ENCODE results near the gene DTNBP1.

DTNBP1 gene

DNA sequence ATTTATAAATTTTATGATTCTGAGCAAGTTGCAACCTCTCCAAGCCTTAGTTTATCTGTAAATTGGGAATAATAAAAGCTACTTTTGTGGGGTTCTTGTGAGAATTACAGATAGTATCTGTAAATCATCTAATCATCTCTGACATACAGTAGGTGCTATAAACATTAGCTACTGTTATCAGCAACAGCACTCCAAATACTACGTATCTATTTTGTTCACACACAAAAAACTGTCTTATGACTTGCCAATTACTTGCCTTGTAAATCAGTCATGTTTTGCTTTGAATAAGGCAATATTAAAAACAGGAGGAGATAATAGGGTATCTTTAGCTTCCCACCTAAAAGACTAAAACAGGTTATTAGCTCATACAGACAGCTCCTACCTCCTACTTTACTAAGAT lies 36.7 kb downstream of the DTNBP1 start:
- DNase-seq (ENCODE audit: low read depth): no peak

DNA sequence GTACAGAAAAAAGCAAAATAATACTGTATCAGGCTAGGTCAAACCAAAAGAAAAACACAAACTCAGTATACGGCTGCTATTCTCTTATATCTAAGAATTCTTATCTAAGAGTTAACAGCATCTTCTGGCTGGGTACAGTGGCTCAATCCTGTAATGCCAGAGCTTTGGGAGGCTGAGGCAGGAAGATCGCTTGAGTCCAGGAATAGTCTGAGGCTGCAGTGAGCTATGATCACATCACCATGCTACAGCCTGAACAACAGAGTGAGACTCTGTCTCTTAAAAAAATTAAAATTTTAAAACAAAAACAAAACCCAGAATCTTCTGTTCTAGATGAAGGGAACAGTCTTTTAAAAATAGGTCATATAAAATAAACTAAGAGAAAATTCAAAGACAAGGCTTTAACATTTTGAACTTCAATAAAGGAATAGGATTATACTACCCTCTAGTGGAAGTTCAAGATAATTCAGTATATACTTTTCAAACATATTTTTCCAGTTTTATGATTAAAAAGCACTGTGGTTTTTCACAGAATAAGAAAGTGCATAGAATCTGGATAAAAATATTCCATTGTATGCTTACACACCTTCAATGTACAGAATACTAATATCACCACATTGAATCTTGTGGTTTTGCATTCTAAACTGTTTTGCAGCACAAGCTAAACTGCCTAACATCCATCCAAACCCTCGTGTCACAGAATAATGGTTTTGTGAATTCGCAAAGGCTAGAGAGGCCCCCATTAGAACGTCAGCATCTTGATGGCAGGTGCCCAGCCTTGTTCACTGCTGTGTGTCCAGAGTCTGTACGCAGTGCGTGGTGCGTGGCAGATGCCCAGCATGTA lies 39.3 kb downstream of the DTNBP1 start:
- no peak for DNase-seq (ENCODE audit: low read depth)

DNA sequence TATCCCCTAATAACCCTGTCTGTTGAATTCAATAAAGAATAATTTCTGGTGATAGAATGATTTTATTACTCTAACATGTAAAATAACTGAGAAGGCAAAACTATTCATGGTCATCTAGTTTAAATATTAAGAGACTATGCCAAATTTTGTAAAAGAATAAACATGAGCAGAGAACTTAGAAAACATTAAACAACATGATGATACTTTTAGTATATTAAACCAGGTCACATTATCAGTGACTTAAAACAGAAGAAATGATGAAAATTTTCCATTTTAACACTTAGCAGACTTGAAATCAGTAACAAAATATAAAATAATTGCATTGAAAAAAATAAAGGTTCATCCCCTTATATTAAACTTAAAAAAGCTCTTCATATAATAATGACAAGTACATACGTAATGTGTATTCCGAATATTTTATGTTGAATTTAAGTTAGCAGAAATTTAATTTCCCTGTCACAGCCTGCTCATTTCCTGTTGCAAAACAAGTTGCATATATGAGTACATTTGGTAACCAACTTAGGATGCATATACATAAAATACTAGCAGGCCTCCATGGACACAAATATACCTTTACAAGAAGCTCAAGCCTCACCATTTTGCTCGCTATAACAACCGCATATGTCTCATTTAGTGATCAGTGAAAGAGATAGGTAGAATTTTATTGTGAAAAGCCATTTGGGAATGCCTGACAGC lies 40.6 kb downstream of the DTNBP1 start:
- no peak for DNase-seq (ENCODE audit: low read depth)

DNA sequence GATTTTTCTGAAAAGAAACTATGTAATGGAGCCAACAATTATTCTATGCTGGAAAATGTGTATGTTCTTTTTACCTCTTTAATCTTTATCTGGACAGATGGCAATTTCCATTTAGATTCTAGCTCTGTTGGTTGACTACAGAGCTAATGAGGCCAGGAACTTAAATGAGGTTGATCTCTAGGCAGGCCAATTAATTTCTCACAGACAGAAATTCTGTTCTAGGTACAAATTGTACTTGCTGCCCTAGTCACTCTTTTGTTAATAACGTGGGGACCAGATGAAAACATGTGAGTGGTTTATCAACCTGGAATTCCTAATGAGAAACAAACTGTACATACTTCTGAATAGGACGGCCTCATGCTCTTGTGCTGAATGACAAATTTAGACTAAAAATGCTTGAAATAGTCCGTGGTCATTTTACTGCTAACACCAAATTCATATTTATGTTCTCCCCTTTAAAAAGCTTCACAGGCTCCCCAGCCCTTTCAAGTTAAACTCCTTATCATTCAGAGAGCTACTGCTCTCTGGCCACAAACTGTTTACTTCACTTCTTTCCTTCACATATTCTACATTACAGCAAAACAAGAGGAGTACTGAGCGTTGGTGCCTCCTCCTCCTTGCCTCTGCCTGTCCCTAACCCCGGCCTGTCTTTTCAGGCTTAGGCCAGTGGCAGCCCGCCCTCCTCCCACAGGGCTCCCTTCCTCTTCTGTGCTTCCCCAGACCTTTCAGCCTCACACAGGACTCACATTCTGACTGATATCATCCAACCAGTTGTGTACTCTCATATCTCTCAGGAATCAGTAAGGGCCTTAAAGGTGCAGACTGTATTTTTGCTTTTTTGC lies 41.4 kb downstream of the DTNBP1 start:
- no peak for DNase-seq (ENCODE audit: low read depth)

DNA sequence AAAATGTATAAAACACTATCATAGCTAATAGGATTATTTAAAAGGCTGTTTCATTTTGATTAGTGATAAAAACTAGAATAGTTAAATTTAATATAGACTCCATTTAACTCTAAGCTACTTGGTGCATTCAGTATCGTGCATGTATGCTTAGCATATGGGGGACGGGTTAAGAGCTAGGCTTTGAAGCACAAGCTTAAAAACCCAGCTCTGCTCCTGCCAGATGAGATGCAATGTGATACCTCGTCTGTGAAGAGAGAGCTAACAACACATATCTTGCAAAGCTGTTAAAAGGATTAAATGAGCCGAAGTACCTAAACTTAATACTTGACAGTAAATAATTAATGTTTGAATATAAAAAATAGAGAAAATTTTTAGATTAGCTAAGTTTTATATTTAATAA lies 42.2 kb downstream of the DTNBP1 start:
- DNase-seq (ENCODE audit: low read depth): no peak

DNA sequence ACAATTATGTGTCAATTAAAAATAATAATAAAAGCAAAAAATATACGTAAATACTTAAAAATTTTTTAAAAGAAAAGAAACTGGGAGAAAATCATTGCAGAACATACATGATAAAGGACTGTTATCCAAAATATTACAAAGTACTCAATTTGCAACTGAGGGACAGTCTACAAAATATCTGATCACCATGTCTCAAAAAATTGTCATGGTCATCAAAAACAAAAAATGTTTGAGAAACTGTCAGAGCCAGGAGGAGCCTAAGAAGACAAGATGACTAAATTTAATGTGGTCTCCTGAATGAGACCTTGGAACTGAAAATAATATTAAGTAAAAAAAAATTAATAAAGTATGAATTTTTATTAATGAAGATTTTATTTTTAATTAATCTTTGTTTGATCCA lies 43.5 kb downstream of the DTNBP1 start:
- no peak for DNase-seq (ENCODE audit: low read depth)

DNA sequence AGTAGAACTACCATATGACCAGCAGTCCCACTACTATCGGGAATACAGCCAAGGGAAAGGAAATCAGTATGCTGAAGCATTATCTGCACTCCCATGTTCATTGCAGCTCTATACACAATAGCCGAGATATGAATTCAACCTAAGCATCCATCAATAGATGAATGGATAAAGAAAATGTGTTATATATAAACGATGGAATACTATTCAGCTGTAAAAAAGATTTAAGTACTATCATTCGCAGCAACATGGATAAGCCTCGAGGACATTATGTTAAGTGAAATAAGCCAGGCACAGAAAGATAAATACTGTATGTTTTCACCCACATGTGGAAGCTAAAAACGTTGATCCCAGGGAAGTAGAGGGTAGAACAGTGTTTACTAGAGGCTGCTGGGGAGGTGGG lies 44.1 kb downstream of the DTNBP1 start:
- no peak for DNase-seq (ENCODE audit: low read depth)

DNA sequence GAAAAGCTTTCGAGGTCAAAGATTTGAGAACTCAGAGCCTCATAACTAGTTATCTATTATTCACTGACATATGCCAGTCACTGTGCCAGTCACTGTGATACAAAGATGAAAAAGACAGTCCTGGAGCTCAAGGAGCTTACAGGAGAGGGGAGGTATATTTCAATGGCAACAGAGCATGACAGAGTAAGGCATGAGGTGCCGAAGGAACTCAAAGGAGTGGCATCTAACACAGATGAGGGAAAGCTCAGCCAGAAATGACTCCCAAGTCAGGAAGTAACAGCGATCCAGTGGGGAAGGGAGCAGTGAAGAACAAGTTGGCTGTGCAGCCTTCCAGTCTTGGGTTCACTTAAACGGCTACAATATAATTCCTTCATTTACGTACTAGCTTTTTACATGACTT lies 46.6 kb downstream of the DTNBP1 start:
- no peak for DNase-seq (ENCODE audit: low read depth)

DNA sequence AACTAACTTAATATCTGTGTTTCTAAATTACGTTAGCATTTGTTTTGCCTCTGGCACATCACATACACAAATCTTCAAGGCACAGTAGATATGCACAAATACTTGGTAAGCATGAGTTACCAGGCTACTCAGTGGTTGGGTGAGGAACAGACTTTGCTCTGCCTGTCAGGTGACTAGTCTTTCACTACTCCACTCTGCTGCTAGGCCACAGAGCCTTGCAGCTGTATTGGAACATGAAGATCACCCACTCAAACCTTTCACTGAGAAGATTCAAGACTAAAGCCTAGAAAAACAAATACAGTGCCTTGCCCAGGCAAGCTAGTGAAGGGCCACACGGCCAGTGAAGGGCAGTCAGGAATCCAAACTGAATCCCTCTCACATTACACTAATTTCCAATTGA lies 47.0 kb downstream of the DTNBP1 start:
- no peak for DNase-seq (ENCODE audit: low read depth)

DNA sequence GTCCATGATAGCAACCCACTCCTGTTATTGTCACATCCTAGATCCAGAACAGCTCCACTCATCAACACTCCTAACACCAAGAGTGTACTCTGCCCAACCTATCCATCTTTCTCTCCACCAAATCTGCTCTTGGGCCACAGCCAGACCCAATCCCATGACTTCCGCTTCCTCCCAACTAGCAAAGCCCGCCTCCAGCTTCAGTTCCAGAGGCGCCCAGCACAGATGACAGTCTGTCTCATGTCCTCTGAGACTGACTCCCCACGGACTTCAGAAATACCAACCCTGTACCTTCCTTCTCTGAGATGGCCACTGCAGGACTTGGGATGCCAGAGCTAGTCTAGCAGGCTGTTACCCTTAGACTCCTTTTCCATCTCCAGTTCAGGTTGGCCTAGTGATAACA lies 48.6 kb downstream of the DTNBP1 start:
- no peak for DNase-seq (ENCODE audit: low read depth)

DNA sequence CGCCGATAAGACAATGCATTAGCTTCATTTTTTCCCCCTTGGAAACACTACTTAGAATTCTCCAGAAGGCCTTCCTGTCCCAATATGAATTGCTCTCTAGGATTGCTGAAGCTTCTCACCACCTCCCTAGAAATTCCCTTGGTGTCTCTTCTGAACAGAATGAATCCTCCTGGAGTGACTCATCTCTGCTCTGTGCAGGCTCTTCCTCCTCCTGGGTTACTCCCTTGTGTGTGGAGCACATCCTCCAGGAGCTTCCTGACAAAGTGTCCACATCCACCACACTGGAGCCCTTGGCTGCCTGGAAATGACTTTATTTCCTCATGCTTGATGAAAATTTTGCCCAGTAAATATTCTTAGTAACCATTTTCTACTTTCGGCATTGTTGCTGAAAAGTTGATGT lies 54.4 kb downstream of the DTNBP1 start:
- no peak for DNase-seq (ENCODE audit: low read depth)

DNA sequence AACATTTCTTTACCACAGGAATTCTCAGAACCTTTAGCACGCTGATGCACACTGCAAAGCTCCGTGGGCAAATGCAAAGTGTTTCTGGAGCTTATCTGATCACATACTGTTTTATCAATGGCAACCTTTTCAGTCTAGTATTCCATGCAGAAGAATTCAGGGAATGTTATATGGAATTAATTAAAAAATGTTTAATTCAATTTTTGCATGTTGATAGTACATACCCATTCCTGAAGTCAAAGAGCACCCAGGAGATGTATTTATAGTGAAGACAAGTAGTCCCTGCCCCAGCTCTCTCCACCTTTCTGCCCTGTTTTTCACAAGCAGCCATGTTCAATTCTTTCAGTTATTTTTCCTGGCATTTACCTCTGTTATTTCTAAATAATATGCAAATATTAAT lies 55.2 kb downstream of the DTNBP1 start:
- no peak for DNase-seq (ENCODE audit: low read depth)

DNA sequence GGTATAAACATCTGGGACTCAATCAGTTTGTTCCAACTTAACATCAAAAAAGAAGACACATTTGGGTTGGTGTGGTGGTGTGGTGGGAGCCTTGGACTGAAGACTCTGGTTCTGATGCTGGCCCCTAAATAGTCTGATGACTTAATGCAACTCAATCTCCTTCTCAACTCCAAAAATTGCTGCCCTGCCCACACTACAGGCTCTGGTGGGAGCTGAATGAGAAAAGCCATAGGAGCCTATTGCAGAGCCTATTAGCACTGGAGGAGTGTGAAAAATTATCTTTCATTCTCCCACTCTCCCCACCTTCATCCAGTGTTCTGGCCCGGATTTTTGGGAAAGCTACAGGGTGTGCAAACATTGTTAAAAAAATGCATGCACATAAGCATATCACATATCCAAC lies 56.5 kb downstream of the DTNBP1 start:
- DNase-seq (ENCODE audit: low read depth): no peak

DNA sequence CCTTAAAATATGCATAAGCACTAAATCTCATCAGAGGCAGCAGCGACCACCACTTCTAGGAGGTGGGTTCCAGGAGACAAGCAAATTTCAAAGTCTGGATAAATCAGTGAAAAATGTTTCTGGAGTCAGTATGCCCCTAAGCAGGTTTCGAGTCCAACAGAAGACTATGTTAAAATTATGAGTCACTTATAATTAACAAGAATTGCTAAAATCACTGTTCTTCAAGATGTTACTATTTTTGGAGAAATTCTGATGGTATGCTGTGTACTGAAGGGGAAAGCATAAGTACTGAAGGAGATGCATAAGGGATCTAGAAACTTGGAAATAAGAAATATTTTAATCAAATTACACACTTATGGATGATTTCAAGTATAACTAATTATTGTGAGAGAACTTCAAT lies 58.0 kb downstream of the DTNBP1 start:
- DNase-seq (ENCODE audit: low read depth): no peak

DNA sequence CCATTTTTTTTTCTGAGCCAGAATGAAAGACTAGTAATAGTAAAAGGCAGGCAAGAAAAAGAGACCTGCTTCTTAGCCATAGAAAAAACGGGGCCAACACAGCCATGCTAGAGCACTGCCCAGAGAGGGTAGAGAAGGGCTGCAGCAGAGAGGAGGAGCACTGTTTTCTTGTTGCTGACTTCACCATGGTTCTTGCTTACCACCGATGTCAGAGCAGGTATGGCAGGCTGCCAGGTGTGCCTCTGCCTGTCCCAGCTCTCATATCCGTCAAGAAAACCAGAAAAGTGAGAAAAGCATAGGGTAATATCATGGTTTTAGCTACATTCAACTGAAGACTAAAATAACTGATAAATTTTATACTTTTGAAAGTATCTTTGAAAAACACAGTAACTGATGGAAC lies 60.7 kb downstream of the DTNBP1 start:
- DNase-seq (ENCODE audit: low read depth): no peak

DNA sequence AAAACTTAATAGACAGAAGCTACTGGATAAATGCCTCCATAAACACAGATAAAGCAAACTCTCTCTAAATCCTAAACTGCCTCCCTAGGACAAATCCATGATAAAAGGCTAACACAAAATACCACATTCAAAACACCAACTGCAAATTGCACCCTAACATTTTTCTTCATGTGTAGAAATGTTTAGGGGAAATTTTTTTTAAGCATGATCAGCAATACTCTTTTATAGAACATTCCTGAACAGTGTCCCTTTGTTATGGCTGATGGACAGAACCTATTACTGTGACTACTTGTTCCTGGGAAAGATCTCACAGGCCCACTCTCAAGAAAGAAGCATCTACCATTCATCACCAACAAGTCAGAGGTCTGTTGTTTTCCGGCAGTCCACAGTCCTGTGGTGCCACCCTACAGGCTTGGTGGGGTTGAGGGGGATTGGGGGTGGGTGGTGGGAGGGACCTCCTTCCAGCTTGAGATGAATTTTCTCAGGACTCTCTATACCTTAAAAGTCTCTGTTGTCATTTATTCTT lies 64.5 kb downstream of the DTNBP1 start:
- DNase-seq (ENCODE audit: low read depth): no peak

DNA sequence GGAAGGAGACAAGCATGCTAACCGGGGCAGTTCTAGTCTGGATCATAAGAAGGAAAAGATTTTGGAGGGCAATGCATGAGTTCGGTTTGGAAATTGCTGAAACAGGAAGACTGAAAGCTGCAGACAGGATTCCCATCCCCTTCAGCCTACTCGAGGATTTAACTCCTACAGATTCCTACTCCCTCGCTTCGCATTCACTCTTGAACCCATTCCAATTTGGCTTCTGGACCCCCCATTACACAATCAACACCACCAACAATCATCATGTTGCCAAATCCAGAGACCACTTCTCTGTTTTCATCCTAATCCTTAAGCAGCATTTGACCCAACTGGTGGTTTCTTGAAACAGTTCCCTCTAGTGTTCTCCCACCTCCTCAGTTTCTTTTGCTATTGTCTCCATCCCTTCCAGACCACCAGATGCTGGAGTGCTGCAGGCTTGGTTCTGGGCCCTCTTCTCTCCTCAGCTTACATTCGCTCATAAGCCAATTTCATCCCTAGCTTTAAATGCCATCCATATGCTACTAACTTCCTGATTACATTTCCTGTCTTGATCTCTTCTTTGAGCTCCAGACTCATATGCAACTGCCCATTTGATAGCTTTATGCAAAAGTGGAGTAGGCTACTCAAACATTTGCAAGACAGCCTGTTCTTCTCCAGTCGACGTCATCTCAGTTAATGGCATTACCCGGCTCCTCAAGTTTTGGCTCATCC lies 66.5 kb downstream of the DTNBP1 start:
- DNase-seq (ENCODE audit: low read depth): no peak

DNA sequence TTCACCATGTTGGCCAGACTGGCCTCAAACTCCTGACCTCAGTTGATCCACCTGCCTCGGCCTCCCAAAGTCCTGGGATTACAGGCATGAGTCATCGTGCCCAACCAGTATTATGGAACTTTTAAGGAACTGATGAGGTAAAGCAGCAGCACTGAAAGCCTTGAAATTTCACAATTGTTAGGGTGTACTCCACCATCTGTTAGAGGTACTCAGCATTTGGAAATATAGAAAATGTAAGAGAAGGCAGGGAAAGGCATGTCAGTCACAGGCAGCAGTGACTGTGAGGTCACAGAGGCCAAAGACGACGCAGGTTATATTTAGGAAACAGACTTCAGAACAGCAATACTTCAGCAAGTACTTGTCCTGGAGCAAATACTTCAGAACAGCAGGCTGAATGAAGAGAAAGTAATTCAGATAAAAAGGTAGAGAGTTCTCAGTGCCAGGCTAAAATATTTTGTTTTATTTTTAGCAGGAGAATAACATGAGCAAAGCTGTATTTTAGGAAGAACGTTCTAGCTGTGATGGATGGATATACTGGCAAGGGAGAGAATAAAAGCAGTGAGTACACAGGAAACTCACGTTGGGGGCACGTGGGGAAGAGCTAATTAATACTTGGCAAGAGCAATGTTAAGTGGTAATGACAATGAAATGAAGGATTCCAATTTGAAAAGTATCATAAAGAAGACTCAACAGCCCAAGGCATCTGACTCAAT lies 67.2 kb downstream of the DTNBP1 start:
- no peak for DNase-seq (ENCODE audit: low read depth)

DNA sequence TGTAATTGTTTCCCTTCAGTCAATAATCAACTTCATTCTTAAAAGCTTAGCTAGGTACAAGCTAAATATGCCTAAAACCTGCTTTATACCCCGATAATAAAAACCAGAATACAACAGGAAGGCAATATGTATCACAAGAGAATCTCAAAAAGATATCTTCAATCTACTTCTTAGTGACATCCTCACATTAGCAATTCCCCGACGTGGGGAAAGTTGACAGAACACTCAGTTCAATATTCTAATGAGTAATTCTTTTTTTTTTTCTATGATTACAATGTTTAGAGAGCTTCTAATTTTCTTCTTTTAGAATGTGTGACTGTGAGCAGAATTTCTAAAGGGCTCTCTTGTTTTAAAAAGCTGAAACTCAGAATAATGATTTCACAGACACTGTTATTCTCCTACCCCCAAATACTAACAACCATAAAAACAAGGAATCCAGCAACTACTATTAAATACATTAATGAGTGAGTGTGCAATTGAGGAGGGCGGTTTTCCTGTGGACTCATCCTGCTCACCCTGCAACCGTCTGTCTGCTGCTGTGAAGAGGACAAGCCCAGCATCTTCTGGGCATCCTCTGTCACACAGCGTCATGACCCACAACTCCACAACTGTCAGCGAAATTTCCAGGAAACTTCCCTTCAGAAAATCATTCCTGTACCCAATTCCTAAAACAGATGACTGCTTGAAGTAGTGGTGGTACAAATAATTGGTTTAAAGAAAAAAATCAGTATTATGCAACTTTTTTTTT lies 68.1 kb downstream of the DTNBP1 start:
- DNase-seq (ENCODE audit: low read depth): no peak

DNA sequence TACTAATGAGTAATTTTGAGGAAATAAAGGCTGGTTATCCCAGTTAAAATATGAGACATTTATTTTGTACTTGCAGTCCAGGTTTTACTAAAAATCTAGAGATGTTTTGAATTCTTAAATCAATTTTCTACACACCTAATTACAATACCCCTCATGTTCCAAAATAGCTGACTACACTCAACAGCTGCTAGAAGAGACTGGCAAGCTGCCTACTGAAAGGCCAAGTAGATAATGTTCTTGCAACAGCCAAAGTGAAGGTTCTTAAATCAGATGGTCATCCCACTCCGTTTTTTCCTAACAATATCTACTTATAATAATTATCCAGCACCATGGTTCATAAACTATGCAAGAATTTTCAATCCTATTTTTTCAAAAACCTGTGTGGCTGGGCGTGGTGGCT lies 69.0 kb downstream of the DTNBP1 start:
- no peak for DNase-seq (ENCODE audit: low read depth)

DNA sequence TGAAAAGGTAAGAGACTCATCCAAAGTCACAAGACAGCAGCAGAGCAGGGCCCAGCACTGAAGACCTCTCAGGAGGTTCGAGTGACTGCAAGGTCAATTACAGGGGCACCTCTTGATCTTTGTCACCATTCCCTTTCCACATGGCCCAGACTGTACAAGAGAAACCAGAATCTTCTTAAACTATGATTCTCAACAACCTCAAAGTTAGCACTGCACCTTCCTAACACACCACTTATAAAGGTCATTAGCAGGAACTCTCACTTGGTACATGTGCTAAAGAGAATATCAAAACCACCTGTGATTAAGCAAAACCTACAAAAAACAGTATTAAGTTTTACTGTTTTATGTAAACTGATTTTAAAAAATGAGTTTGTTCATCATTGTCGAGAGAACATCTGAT lies 70.2 kb downstream of the DTNBP1 start:
- DNase-seq (ENCODE audit: low read depth): no peak

Measured in stimulated activated CD8-positive, alpha-beta memory T cell treated with anti-CD3 and anti-CD28 coated beads, Interleukin-12 subunit alpha, Interleukin-12 subunit beta, amount 100 ng/mL, for 4 hours (primary cell).